ENCODE data around the gene FHOD1. TPM values are rescaled to one million over a fixed set of nuclear protein-coding genes. Genes with fewer than 3 reads are reported as not detected.

Gene FHOD1
- 4.8 TPM for total RNA-seq

DNA sequence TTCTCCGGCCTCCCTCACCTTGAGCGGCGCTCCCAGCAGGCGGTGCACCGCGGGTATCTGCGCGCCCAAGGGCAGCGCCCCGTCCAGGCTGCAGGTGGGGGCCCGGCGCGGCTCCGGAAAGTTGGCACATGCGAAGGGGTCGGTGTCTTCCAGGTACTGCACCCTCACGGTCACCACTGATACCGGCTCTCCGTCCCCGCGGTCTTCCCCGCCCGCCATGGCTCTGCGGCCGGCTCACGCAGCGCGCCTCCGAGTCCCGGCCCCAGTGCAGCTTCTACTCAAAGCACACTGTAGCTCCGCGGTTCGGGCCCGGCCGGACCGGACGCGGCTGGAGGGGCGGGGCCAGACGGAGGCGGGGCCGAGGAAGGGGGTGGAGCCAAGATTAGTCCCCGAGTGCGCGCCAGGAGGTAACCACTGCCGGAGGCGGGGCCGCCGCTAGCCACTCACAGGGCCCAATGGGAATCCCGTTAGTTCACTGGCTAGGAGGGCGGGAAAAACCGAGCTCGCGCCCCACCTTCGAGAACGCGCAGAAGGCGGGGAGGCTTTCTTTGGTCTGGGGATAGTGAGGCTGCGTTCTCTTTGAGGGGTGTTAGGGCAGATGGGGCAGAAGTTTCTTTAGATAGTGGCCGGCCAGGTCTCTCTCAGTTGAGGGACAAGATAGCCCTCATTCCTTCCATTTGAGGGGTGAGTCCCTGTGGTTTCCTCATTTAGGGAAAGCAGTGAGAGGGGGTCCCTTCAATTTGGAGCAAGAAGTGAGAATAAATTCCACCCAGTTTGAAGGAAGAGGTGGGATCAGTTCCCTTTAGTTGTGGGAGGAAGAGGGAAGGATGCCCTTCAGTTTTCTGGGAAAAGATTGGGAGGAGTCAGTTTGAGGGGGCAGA is at the start of gene FHOD1:
Gene FHOD1 (minus strand): TSS at position 290 of the 881 bp plus-strand sequence. CDS start 71 bp downstream, at position 219.

GRCh38 chr16:67279296-67280089 is 32.2 kb upstream of the FHOD1 start, which contains the start of gene PLEKHG4:
Gene PLEKHG4, plus strand, starts transcription at chr16:67279532. Its CDS starts 513 bp downstream, at chr16:67280045.

GRCh38 chr16:67248401-67249177 is 1.3 kb upstream of the FHOD1 start, which contains the start of gene SLC9A5:
Gene SLC9A5, plus strand, starts transcription at chr16:67248979. Its CDS starts 36 bp downstream, at chr16:67249015.

DNA sequence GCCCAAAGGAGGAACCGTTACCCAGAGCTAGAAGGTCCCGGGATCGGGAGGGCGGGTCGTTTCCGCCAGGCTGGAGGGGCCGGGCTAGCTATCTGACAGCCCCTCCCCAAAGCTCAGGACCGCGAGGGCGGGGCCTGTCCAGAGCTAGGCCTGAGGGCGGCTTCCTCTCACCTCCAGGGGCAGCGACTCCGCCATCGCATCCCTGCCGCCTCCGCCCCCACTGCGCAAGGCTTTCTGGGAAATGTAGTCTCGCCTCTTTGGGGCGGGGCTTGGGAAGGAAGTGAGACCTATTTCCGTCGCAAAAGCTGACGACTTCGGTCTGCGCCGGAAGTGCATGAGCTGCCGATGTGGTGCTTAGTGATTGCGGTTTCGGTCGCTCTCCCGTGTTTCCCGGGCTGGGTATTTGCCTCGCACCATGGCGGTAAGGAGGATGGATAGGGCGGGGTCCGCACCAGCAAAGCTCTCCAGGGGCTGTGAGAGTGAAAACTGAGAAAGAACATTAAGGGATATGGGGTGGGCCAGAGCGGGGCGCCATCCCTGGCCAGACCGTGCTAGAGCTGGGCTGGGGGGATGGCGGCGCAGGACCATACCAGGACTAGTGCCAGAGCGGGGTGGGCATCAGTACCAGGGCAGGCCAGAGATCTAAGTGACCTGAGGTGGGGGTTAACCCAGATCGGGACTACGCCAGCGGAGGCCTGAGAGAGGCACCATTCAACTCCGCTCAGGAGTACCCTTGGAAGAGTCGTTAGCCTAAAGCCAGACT is 20.3 kb downstream of the FHOD1 start, which contains the start of gene TMEM208:
Gene TMEM208 (plus strand): TSS at position 327 of the 763 bp plus-strand sequence. CDS start 89 bp downstream, at position 416.

DNA sequence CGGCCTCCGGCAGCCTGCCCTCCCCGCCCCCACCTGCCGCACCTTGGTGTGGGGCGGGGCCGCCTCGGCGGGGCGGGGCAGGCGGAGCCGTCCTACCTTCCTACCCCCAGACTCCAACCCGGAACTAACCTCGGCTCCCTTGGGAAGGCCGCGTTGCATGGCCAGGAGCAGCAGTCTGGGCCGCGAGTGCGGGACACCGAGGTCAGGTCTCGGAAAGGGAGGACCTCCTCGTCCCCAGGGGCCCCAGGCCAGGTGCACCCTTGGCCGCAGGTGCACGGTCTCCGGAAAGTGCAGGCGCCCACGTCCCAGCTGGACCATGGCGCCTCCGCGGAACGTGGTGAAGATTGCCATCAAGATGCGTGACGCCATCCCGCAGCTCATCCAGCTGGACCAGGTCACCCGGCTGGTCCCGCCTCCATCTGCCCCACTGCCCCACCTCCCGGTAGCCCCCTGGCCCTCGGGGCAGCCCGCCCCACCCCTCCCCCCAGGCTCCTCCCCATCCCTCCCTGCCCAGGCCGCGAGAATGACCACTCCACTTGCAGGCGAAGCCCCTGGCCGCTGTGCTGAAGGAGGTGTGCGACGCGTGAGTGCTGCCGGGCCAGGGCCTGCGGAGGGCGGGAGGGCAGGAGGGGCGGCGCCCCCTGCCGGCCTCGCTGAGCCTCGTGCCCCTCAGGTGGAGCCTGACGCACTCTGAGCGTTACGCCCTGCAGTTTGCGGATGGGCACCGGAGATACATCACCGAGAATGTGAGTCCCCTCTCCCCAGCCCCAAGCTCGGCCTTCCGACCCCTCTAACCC is 48.1 kb downstream of the FHOD1 start, which contains the start of gene ELMO3:
Gene ELMO3 (plus strand): TSS at position 121 of the 797 bp plus-strand sequence. CDS start 196 bp downstream, at position 317.

DNA sequence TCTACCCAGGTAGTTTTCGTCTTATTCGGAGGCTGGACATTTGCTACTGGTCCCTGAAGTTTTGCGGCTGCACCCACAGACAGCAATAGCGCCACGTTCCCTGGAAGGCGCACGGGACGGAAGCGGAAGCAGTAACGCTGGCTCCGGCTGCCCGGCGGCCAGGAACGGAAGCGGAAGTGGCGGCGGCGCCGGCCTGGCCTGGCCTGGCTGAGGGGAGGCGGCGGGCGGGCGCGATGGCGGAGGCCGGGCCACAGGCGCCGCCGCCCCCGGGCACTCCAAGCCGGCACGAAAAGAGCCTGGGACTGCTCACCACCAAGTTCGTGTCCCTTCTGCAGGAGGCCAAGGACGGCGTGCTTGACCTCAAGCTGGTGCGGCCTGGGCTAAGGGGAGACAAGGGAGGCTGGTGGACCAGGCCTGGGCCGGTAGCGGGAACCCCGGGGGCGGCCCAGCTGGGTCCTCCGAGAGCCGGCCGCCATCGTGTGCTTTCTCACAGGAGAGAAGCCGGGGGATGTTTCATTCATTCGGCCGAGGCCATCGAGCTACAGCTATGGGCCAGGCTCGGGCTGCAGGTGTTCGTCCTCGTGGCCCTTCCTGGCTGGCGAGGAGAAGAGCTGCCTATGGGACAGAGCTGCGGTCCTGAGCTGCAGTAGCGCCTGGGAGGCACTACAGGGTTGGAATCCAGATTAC is 55.1 kb downstream of the FHOD1 start, which contains the start of gene E2F4:
Gene E2F4 (plus strand): TSS at position 161 of the 687 bp plus-strand sequence. CDS start 73 bp downstream, at position 234.

GRCh38 chr16:67190041-67190440 is 57.2 kb downstream of the FHOD1 start, which contains the start of gene EXOC3L1:
Gene EXOC3L1, minus strand, starts transcription at chr16:67190136. Its CDS starts 460 bp downstream, at chr16:67189676.

GRCh38 chr16:67183627-67184452 is 63.4 kb downstream of the FHOD1 start, which contains the start of gene MATCAP1:
Gene MATCAP1, minus strand, starts transcription at chr16:67183963. Its CDS starts 3,353 bp downstream, at chr16:67180610.

Small RNA genes lying within 50 kb of the gene (small RNA-seq; reads per million reads assigned to genes)
- gene MIR328, result 15.1 reads per million, percentile 94 among the genes with 10 or more reads in this experiment

Other genes with a start within 250 kb of the FHOD1 start
- gene CBFB, start 218.3 kb downstream of the FHOD1 start, total RNA-seq, result 38.1 TPM
- gene PHAF1, start 137.5 kb downstream of the FHOD1 start, total RNA-seq, result 21.7 TPM
- 1.8 TPM for gene B3GNT9, start 96.5 kb downstream of the FHOD1 start, total RNA-seq
- gene TRADD, start 87.6 kb downstream of the FHOD1 start, total RNA-seq, result 1.6 TPM
- 1.4 TPM for gene FBXL8, start 87.5 kb downstream of the FHOD1 start, total RNA-seq
- 14.3 TPM for gene HSF4, start 82.7 kb downstream of the FHOD1 start, total RNA-seq
- 9.2 TPM for gene NOL3, start 76.9 kb downstream of the FHOD1 start, total RNA-seq
- gene MATCAP1, start 63.5 kb downstream of the FHOD1 start, total RNA-seq, result 58.8 TPM
- 1.2 TPM for gene EXOC3L1, start 57.3 kb downstream of the FHOD1 start, total RNA-seq
- gene E2F4, start 55.3 kb downstream of the FHOD1 start, total RNA-seq, result 20.1 TPM
- 0.69 TPM for gene ELMO3, start 48.4 kb downstream of the FHOD1 start, total RNA-seq
- 23.1 TPM for gene TMEM208, start 20.4 kb downstream of the FHOD1 start, total RNA-seq
- 2.8 TPM for gene SLC9A5, start 1.5 kb upstream of the FHOD1 start, total RNA-seq
- gene PLEKHG4, start 32.1 kb upstream of the FHOD1 start, total RNA-seq, result 3.7 TPM
- gene KCTD19, start 79.3 kb upstream of the FHOD1 start, total RNA-seq, result 2.1 TPM
- 9.5 TPM for gene LRRC36, start 79.3 kb upstream of the FHOD1 start, total RNA-seq
- gene TPPP3, start 146.0 kb upstream of the FHOD1 start, total RNA-seq, result 36.2 TPM
- 4.6 TPM for gene ZDHHC1, start 169.0 kb upstream of the FHOD1 start, total RNA-seq
- gene HSD11B2, start 183.6 kb upstream of the FHOD1 start, total RNA-seq, result 6.5 TPM
- gene ATP6V0D1, start 233.7 kb upstream of the FHOD1 start, total RNA-seq, result 130 TPM
- gene AGRP, start 236.1 kb upstream of the FHOD1 start, total RNA-seq, result not detected

All from diencephalon (tissue), 1 donor.